ENCODE data around the gene ENTPD2.

ENTPD2 gene

DNA sequence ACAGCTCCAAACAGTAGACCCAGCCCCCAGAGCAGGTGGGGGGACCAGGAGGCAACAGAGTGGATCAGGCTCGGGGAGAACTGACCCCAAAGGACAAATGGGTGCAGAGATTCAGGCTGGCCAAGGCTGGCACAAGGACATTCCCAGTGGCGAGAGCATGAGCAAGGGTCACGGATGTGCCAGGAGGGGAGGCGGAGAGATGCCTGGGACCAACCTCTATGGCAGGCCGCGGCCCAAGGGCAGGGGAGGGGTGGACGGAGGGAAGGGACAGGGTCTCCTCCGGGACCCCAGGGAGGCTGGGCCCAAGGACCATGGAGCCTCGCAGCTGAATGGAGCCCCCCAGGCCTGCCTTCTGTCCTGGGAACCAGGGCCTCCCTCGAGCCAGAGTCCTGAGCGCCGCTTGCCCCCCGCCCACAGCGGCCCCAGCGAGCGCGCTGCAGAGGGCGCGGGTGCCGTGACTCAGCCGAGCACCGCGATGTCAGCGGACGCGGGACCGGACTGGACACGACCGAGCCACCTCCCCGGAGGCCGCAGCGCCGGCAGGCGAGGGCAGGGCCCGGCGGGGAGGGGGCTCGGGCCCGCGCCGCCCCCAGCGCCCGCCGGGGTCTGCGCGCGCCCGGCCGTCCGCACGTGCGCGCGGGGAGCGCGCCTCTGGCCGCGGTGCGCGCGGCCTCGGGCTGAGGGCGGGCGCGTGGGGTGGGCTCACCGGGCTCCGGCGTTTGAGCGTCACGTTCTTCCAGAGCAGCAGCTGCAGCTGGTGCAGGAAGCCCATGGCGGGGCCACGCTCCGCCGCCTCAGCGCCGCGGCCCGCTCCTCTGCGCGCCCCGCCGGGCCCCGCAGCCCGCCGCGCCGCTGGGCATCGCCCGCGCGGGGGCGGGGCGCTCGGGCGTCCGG, 26.2 kb downstream of the ENTPD2 start, which contains the start of gene ABCA2:
ABCA2 (minus strand) TSS at position 869 of the 894 bp plus-strand sequence; CDS start at position 772, 97 bp downstream.
- no peak for DNase-seq

DNA sequence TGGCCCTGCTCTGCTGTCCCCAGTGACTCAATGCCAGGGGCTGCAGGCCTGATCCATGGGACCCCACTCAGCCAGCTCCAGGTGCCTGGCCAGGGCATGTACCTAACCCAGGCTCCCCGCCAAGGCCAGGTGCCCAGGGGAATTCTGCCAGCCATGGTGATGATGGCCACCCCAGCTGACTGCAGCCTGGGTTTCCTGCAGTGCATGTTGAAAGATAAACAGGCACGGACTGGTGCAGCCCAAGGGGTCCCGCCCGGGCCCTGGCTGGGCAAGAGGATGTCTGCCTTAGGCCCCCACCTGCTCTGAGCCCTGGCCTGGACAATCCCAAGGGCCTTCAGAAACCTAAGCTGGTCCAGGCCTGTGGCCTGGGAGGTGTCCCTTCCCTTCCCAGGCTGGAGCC, 27.0 kb downstream of the ENTPD2 start:
- no peak for DNase-seq

DNA sequence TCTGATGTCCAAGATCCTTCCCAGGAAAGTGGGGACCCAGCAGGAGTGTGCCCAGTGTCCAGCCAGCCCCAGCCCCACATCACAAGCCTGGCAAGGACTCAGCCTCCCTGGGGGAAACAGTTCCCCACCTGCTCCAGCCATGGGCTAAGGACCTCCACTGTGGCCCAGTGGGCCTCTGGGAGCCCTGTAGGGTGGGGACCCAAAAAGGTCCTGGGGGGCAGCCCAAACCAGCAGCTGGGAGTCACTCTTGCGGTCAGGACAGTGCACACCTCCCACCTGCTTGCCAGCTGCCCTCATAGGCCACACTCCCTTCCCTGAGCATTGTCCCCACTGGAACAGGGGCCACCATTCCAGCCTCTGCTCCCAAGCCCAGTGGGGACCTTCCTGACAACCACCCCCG, 27.5 kb downstream of the ENTPD2 start:
- DNase-seq = no peak

DNA sequence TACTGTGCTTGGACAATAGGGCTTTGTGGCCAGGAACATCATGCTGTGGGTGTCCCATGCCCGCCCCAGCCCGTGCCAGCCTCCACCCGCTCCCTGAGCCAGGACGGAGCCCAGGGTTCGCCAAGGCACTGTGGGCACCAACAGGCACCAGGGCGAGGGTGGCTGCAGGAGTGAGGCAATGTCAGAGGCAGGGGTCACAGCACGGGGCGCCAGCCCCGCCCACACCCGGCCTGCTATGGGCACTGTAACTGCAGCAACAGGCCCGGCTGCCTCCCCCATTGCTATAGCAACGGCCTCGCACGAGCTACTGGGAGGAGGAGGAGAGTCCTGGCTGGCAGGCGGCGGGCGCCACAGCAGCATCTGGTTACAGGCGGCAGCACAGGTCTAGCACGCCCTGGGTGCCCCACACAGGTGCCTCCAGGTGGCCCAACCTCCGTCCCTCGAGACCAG, 28.3 kb downstream of the ENTPD2 start:
- DNase-seq = no peak

DNA sequence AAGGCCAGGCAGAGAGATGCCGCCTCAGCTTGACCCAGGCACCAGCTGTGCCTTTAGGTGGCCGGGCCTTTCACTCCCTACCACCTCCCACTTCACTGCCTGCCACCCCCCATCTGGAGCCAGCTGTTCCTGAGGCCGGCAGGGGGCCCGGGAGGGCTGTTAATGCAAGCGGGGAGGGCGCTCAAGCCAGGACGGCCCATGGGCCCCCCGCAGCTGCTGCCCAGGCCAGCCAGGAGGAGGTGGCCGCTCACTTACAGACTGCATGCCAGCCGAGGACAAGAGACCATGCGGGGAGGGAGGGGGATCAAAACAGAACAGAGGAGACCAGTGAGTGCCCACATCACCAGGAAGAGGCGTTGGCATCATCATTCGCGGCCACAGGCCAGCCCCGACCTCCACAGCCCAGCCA, 30.3 kb downstream of the ENTPD2 start:
- DNase-seq = no peak

DNA sequence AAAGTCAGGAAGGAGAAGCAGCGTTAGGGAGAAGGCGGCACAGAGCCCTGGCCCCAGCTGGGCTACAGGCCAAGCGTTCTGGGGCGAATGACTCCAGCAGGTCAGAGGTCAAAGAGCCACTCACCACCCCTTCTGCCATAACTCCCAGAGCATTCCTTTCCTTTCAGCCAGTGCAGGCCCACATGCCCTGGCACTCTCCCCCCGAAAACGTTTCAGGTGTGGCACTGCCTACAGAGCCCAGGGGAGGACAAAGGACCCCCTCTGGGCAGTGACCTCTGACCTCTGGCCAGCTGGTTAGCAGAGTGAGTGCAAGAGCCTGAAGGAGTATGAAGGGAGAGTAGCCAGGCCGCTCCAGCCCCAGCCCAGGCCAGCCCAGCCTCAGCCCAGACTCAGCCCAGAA, 30.7 kb downstream of the ENTPD2 start:
- DNase-seq = no peak

DNA sequence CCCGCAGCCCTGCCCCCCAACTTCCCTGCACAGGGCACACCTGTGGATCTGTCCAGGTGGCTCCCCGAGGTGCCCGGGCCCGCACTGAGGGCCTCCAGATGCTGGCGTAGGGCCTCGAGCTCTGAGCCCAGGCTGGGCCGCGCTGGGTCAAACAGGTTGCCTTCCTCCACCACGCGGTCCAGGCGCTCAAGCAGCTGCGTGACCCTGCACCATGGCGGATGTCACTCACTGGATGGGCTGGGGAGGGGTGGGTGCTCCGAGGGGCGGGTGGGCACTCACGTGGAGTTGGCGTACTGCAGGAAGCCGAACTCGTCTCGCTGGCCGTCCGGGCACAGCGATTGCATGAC, 31.2 kb downstream of the ENTPD2 start:
- no peak for DNase-seq

DNA sequence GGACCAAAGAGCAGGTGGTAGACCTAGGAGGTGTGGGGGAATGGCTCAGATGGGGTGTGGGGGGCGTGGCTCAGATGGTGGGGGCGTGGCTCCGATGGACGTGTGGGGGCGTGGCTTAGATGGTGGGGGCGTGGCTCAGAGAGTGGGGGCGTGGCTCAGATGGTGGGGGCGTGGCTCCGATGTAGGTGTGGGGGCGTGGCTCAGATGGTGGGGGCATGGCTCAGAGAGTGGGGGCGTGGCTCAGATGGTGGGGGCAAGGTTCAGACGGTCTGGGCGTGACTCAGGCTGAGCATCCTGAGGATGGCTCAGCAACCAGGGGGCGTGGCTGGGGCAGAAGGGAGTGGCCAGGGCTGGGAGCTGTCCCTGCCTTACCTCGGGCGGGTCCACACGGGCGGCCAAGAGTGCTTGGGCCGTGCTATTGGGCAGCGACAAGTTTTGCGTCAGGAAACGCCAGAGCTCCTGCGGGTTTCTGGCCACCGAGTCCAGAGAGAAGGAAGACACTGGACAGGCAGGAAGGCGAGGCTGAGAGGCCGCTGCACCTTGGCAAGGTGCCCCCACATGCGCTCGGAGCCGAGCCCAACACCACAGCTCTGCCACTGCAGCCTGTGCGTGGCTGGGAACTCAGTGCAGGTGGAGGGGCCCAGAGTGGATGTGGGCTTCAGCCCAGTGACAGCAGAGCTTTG, 31.7 kb downstream of the ENTPD2 start:
- DNase-seq = peak; percentile 34

DNA sequence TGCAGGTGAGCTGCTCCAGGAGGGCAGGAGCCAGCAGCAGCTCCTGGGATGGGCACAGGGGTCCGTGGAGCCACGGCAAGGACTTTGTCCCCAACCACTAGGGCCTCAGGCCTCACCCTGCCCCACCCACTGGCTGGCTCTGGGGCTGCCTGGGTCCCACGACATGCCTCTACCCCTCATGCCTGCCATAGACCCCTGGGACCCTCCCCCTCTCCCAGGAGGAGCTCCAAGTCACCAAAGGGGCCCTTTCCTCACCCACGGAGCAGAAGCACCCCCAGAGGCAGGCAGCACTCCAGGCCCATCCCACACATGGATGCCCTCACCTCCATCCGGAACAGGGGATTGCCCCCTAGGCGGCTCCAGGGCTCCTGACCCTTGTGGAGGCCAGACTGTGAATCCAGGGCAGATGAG, 32.3 kb downstream of the ENTPD2 start:
- DNase-seq = no peak

DNA sequence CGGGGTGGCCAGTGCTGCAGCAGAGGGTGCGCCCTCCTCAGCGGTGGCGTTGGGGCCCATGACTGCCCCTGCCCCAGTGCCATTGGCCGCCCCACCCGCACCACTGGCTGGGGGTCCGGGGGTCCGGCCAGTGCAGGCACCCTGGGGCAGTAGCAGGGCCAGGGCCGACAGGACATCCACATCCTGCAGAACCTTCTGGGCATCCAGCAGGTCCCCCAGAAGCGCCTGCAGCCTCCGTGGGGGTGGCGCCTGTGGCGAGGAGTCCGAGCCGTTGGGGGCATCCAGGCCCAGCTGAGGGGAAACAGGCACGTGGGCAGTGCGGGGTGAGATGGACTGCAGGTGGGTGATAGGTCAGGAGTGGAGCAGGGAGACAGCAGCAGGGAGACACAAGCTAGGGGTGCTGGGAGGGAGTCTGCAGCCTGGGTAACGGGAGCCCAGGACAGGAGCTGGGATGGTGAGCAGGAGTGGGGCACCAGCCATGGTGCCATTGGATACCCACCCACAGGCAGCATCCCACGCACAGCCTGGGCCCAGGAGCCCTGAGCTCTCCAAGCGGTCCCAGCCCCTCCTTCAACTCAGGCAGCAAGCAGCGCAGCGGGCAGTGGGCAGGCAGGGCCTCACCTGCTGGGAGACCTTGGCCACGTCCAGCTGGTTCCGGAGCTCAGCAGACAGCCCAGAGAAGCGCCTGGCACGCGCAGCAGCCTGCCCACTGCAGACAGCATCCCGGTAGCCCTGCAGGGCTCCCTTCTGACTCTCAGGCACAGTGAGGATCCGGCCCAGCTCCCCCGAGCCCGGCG, 32.9 kb downstream of the ENTPD2 start:
- DNase-seq = no peak

DNA sequence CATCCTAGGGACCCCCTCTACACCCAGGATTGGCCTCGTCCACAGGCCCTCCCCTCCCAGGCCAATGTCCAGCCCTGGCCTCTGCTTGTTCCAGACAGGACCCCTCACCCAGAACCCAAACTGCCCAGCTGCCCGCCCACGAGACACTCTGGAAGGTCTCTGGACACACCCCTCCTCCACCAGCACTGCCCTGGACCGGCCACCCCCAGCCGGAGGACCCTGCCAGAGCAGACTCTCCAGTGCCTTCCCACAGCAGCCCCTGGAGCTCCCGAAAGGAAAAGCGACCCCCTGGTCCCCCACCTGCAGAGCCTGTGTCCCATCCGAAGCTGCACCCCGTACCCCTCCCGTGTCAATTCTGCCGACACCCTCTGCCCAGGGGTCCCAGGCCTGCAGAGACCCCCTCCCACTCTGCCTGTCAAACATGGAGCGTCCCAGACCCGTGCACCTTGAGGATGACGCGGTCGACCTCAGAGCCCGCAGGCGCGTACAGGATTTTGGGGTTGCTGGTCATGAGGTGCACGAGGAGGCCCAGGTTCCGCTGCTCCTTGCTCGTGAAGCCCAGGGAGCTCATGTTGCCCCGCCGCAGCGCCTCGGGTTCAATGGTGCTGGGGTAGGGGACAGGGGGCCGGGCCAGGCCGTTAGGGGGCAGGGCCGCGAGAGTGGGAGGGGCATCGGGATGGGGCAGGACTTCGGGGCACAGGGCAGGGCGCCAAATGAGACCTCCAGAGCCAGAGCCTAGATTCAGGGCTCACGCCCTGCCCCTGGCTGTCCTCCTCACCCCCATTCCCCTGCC, 33.8 kb downstream of the ENTPD2 start:
- no peak for DNase-seq

DNA sequence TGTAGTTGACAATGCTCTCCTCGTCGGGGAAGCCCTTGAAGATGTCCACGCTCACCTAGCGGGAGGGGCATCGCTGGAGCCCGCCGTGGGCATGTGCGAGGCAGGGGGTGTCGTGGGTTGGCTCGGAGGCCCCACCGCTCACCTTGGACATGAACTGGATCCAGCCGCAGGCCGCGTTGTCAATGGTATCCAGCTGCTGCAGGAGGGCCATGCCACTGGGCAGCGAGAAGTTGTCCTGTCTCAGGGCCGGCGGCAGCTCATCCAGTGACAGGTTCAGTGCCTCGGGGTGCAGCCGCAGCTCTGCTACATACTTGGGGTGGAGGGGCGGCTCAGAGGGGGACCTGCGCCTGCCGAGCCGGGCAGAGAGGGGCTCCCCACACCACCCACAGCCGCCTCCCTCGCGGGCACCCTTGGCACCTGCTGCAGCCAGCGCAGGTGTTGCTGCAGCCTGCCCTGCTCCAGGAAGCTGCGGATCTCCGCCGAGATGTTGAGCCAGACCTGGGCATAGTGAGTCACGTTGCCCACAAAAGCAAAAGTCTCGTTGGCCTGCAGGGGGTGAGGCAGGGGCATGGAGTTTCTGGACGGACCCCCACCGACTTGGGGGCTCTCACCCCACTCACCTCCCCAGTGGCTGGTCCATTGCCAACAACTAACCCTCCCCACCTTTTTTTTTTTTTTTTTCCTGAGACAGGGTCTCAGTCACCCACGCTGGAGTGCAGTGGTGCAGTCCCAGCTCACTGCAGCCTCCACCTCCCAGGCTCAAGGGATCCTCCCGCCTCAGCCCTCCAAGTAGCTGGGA, 34.9 kb downstream of the ENTPD2 start:
- DNase-seq = no peak

DNA sequence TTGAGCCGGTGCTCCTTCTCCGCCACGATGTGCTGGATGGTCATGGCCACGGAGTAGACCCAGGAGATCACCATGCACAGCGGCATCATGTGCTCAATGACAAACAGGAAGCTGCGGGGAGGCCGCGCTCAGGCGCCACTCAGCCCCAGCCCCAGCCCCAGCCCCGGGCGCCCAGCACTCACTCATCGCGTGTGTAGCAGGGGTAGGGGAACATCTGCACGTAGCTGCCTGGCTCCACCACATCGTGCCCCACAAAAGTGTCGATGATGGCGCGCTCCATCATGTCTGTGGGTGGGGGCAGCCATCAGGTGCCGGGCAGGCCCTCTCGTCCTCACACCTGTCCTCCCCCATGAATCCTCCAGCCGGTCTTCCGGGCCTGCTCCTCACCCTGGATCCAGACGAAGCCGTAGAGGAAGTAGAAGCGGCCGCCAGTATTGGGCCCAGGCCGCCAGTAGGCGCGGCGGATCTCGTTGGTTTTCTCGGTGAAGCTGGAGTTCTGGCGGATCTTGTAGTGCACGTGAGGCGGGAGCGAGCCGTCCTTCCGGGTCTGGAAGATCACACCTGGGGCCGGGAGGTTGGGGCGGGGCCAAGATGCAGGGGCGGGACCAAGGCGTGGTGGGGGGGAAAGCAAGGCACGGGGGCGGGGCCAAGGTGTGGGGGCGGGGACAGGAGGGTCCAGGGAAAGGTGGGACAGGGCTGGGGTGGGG, 35.9 kb downstream of the ENTPD2 start:
- no peak for DNase-seq

DNA sequence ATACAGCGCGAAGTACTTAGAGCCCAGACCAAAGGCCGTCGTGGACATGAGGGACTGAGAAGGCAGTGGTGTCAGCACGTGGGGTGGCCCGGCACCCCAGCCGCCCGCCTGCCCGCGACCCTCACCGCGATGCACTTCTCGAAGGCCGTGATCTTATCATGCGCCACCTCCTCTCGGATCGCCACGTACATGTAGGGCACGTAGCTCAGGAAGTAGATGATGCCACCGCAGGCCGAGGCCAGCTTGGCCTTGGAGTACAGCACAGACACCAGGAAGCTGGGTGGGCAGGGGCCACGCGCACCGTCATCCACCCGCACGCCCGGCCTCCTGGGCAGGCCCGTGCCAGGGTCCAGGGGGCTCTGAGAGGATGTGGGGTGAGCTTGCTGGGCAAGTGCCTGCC, 36.8 kb downstream of the ENTPD2 start:
- no peak for DNase-seq

DNA sequence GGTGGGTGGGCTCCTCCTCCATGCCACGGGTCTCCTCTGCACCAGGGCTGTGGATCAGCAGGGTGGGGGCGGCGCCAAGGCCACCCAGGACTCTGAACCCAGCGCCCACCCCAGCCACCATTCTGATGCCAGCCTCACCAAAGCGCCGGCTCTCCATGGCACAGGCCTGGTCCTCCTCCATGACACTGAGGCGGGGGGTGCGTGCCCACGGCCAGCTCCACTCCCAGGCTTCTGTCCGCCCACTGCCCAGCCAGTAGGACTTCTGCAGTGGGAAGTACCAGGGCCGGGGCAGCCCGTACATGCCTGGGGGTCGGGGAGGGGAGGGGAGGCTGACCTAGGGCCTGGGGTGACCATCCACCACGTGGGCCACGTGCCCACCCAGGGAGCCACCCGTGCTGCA, 37.4 kb downstream of the ENTPD2 start:
- DNase-seq = no peak

DNA sequence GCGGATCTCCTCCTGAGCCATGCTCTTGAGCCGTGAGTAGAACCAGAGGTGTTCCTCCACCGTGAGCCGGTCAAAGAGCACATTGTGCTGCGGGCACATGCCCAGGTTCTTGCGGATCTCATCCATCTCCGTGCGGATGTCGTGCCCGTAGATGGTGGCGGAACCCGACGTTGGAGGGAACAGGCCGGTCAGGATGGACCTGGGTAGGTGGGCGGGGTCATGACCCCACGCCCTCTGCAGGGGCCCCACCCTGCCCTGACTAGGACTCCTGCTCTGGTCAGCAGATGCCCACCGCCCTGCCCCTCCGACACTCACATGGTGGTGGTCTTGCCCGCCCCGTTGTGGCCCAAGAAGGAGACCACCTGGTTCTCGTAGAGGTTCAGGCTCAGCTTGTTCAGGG, 37.9 kb downstream of the ENTPD2 start:
- DNase-seq = no peak

DNA sequence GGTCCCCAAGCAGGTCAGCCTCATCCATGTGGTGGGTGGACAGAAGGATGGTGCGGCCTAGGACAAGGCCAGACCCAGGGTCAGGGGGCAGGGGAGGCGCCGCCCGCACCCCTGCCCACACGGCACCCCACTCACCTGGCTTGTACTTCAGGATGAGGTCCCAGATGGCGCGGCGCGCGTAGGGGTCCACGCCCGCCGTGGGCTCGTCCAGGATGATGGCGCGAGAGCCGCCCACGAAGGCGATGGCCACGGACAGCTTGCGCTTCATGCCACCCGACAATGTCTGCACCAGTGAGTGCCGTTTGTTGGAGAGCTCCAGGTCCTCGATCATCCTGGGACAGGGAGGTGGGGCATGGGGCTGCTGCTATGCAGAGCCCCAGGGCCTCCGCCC, 38.3 kb downstream of the ENTPD2 start:
- no peak for DNase-seq

DNA sequence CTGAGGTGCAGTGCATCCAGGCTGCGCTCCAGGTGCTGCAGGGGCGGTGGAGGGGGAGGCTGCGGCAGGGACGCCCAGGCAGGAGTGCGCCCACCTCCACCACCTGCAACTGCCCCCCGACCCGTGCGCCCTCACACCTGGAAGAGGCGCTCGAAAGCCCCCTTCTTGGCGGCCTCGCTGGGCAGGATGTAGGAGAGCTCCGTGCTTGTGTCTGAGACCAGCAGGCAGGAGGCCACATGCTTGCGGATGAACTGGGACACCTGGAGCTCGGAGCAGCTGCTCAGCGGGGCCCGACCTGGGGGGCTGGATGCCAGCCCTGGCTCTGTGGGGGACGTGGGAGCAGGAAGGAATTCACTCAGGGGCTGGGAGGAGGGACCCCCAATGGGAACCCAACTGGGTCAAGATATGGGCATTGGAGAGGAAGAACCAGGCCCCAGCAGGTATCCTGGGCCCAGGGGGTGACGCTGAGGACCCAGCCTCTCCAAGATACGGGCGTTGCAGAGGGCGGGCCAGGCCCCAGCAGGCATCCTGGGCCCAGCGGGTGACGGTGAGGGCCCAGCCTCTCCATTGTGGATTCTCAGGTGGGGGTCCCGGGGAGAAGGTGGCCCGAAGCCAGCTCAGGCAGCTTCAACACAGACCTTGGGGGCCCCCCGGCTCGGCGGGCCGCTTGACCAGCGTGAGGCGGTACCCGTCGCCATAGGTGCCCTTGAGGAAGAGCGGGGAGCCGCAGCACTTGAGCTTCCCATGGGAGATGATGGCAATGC, 38.9 kb downstream of the ENTPD2 start:
- DNase-seq = no peak

DNA sequence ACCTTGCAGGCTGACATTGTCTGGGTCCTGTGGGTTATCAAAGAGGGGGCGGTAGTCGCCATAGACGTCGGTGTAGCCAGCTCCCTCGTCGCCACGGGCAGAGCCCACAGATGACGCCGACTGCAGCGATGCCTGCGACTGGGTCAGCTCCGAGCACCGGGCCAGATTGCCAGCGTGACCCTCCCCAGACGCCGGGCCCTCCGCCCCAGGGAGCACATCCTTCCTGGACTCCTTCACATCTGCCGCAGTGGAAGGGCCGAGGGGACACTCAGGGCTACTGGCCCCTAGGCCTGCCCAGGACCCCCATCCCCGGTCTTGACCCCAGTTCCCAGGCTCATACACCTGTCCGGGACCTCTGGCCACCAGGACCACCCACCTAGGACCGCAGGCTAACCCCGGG, 39.7 kb downstream of the ENTPD2 start:
- no peak for DNase-seq

DNA sequence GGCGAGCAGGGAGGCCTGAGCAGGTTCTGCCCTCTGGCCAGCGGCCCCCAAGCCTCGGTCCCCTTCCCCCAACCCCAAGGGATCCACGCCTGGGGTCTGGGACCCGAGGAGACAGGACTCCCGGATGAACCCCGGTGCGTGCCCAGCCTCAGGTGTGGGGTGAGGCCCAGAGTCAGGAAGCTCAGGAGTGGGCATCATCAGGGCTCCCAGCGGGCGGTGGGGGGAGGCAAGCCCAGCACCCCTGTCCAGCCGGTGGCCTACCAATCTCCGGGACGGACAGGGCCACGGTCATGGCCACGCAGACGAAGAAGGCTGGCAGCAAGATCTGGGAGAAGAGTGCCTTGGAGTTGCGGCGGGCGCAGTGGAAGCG, 40.3 kb downstream of the ENTPD2 start:
- no peak for DNase-seq

Data from fibroblast of skin of right quadriceps (primary cell).